Esophagus squamous epithelium (tissue), 5 donors: ENCODE results near the gene MSANTD1. TPM values are rescaled to one million over a fixed set of nuclear protein-coding genes. Genes with fewer than 3 reads are reported as not detected.

Experiments
- DNase-seq: peaks from one replicate; lab custom pipeline; 2025; lab: John Stamatoyannopoulos, UW
- H3K27ac ChIP-seq, 4 donors: fragments of 200-600 bp; sonication (generic); one replicate each; pipeline ENCODE4 v1.5.1; 2016 to 2019; ENCODE audit warnings: mild to moderate bottlenecking in 1 of 4
- H3K27me3 ChIP-seq, 4 donors: fragments of 200-600 bp; sonication (generic); 1 replicate in 3 of 4; 2 replicates in 1 of 4; pipeline versions ENCODE4 v1.5.1 to v1.6.0; 2017 to 2021; ENCODE audit warnings: antibody characterized with exemption in 1 of 4
- H3K36me3 ChIP-seq, 3 donors: fragments of 200-600 bp; sonication (generic); one replicate each; pipeline ENCODE4 v1.5.1; 2016 to 2019
- H3K4me1 ChIP-seq, 3 donors: fragments of 200-600 bp; sonication (generic); one replicate each; pipeline ENCODE4 v1.5.1; 2017 to 2019
- H3K4me3 ChIP-seq, 4 donors: fragments of 200-600 bp; sonication (generic); 1 replicate in 3 of 4; 2 replicates in 1 of 4; pipeline ENCODE4 v1.5.1; 2016 to 2019; ENCODE audit warnings: mild to moderate bottlenecking in 2 of 4, moderate library complexity in 1 of 4
- H3K9me3 ChIP-seq, 3 donors: fragments of 200-600 bp; sonication (generic); one replicate each; pipeline ENCODE4 v1.5.1; 2016 to 2019
- CTCF ChIP-seq, 6 experiments: fragments of 450-650 bp in 4 of 6; fragments of 200-600 bp in 2 of 6; sonication (generic) in 2 of 6; IDR thresholded peaks; one replicate each; pipeline ENCODE4 v1.5.1; 2016 to 2019; ENCODE audit warnings: antibody characterized with exemption in 6 of 6, mild to moderate bottlenecking in 4 of 6, moderate library complexity in 4 of 6
- POLR2A ChIP-seq, 4 donors: fragments of 450-650 bp; IDR thresholded peaks; one replicate each; pipeline ENCODE4 v1.6.1; 2017; ENCODE audit warnings: antibody characterized with exemption in 4 of 4, mild to moderate bottlenecking in 4 of 4, moderate library complexity in 3 of 4
- WGBS, 2 donors: methylation state at CpG; one replicate each; pipeline ENCODE4 v1.1.5; 2018; 5-methylcytosine and 5-hydroxymethylcytosine counted together
- intact Hi-C: fragments of 100-400 bp; cut with DNase I; formaldehyde crosslinking; loops from one replicate; pipeline ENCODE4 v1.15.0; 2022
- total RNA-seq, 4 donors: library from RNA; depleted of rRNA; stranded (reverse); fragments of >200 nt; gene quantifications; one replicate each; pipeline ENCODE4 v1.1.0, GENCODE V29; 2016
- donor health status: DM: yes; HTN: yes; CAD: no.

Gene MSANTD1
- total RNA-seq, 4 donors from 2014 or later: 0.15 to 0.95 (median 0.18) TPM; not detected in 1

DNA sequence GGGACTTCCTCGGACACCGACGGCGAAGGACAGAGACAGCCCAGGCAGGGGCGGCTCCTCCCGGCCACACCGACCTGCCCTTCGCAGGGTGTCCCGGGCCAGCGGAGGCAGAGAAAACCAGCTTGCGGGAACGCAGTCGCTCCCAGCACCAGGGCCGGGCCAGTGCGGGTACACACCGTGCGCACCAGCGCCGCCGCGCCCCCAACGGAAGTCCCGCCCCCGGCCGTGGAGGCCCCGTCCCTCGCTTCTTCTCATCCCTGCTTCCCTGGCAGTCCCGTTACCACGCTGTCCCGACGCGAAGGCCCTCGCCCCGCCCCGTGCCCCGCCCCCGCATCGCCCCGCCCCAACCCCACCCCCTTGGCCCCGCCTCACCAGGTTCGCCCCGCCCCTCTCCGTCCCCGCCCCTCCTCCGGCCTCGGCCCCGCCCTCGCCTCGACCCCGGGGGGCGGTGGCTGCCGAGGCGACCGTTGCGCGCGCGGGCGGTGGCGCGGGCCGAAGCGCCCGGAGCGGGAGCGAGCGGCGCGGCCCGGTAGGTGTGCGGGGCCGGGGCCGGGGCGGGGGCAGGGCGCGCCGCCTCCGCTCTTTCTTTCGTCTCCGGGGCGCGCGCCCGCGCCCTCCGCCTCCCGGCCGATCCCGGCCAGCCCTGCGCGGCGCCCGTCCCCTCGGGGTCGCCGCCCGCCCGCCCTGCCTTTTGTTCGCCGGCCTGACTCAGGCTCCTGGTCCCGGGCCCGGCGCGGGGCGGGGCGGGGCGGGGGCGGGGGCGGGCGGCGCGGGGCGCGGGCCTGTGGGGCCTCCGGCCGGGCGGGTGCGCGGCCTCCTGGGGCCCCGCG is 43.8 kb downstream of the MSANTD1 start, which contains the start of gene RGS12:
TSS of gene RGS12 (plus strand) at position 451 of the 830 bp plus-strand sequence. CDS start 23,150 bp downstream, outside the sequence.
- Histone ChIP-seq H3K36me3 (no peaks in the 10 kb centered on the region), H3K9me3 (peaks cover 0 to 7% (median 6%) of the 10 kb centered on the region in 3 donors), H3K27ac (peak within 1 kb of the TSS; percentile 85 to 98 (median 92)), H3K4me3 (peak within 1 kb of the TSS; percentile 46 to 88 (median 68)), H3K4me1 (peaks cover 4 to 53% (median 25%) of the 10 kb centered on the region in 3 donors), H3K27me3 (peaks cover 0 to 9% (median 0%) of the 10 kb centered on the region in 4 donors)
- WGBS, 2 donors: 1% methylated on average over 18 of the region's 121 CpGs; no CpG with 5 or more reads in 1 of the 2 donors
- DNase-seq: peak; percentile 51
- TF ChIP-seq POLR2A (IDR thresholded peaks at IDR 0.05) (peak in 3 of 4 donors; percentile 75 to 96 (median 92)), CTCF (IDR thresholded peaks at IDR 0.05) (no peak)
- intact Hi-C loops: no loop called here

DNA sequence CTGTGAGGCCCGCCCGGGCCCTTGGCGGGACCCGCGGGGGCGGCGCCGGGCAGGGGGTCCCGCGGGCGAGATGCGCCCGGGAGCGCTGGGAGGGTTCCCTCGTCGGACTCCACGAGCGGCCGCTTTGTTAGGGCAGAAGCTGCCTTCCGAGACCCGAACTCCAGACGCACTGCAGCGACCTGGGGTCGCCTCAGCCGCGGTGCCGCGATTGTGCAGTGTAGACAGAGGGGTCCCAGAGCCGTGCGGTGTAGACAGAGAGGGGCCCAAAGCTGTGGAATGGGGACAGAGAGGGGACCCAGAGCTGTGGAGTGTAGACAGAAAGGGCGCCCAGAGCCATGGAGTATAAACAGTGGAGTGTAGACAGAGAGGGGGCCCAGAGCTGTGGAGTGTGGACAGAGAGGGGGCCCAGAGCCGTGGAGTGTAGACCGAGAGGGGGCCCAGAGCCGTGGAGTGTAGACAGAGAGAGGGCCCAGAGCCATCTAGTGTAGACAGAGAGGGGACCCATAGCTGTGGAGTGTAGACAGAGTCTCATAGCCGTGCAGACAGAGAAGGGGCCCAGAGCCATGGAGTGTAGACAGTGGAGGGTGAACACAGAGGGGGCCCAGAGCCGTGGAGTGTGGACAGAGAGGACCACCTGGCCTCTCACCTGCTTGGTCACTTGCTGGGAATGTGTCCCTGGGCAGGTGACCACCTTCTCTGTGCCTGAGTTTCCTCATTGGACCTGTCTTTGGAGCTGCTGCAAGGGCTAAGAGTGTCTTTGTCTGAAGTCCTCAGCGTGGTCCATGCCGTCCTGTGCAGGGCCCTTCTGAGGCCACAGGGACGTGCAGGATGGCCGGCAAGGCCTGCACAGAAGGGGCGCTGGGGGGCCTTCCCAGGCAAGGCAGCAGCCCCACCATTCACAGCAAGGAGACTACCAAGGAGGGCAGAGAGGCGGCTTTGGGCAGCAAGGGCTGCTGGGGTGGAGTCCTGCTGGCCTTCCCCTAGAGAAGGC is 44.7 kb downstream of the MSANTD1 start:
- intact Hi-C loops: no loop called here
- TF ChIP-seq CTCF (IDR thresholded peaks at IDR 0.05): no peak
- no peak for TF ChIP-seq POLR2A (IDR thresholded peaks at IDR 0.05)
- 22 to 35% methylated on average over 5 to 10 of the region's 42 CpGs for WGBS, 2 donors
- H3K4me3 ChIP-seq: peak overlapping the region; percentile 46 to 88 (median 68)
- H3K27me3 ChIP-seq: peaks cover 0 to under 1% (median 0%) of the 10 kb centered on the region in 4 donors
- no peak for DNase-seq
- peak overlapping the region; percentile 84 to 98 (median 90) for H3K27ac ChIP-seq
- peaks cover 0 to 7% (median 6%) of the 10 kb centered on the region in 3 donors for H3K9me3 ChIP-seq
- H3K4me1 ChIP-seq: peaks cover 4 to 45% (median 22%) of the 10 kb centered on the region in 3 donors
- no peaks in the 10 kb centered on the region for H3K36me3 ChIP-seq

DNA sequence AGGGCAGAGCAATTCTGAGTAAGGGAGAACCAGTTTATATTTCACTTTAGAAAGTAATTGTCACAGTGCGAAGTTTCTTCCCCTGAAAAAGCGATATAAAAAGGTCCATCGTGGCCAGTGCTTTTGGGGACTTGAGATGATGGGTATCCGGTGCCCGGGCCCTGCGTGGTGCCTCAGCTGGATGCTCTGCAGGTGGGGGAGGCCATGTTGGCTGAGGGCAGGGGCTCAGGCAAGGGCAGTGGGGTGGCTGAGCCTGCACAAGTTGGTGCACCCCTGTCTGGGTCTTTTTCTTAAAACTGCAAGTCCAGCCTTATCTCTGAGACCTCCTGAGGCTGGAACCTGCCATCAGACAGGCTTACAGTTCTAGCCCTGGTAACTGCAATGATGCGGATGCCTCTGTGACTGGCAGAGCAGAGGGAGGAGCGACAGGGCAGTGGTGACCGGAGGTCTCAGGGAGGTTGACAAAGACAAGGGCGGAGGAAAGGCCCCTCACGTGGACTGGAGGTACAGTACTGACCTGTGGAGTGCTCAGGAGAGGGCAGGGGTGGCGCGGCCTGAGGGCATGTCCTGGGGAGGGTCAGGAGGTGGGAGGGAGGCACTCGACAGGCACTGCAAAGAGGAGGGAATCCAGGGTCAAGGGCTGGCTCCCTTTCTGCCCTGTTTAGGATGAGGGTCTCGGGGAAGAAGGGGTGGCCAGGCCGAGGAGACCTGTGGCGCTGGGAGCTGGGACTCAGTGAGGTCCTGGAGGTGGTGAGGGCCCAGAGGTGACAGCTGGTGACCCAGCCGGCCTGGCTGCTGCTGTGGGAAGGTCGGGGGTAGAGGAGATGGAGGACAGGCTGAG is 45.7 kb downstream of the MSANTD1 start:
- intact Hi-C loops: no loop called here
- no peaks in the 10 kb centered on the region for H3K27me3 ChIP-seq
- 83 to 89% methylated on average over 18 of the region's 19 CpGs for WGBS, 2 donors
- peaks cover 4 to 52% (median 25%) of the 10 kb centered on the region in 3 donors for H3K4me1 ChIP-seq
- DNase-seq: no peak
- peak overlapping the region in 3 of 4 donors; percentile 84 to 98 (median 95) for H3K27ac ChIP-seq
- peaks cover 0 to 7% (median 6%) of the 10 kb centered on the region in 3 donors for H3K9me3 ChIP-seq
- H3K4me3 ChIP-seq: peak overlapping the region in 1 of 4 donors; percentile 88
- no peaks in the 10 kb centered on the region for H3K36me3 ChIP-seq
- TF ChIP-seq CTCF (IDR thresholded peaks at IDR 0.05) (no peak), POLR2A (IDR thresholded peaks at IDR 0.05) (no peak)

GRCh38 chr4:3295837-3296624 is 47.1 kb downstream of the MSANTD1 start:
- Histone ChIP-seq H3K36me3 (no peaks in the 10 kb centered on the region), H3K27me3 (no peaks in the 10 kb centered on the region), H3K4me3 (no peak overlapping the region), H3K27ac (no peak overlapping the region), H3K9me3 (peaks cover 0 to 7% (median 6%) of the 10 kb centered on the region in 3 donors), H3K4me1 (peaks cover 4 to 56% (median 30%) of the 10 kb centered on the region in 3 donors)
- TF ChIP-seq CTCF (IDR thresholded peaks at IDR 0.05) (no peak), POLR2A (IDR thresholded peaks at IDR 0.05) (no peak)
- intact Hi-C loops: no loop called here
- DNase-seq: no peak
- 93 to 96% methylated on average over 9 to 12 of the region's 12 CpGs for WGBS, 2 donors
